Sigmoid colon (tissue), 7 donors: ENCODE measurements around the gene TMSB10. TPM values are rescaled to one million over a fixed set of nuclear protein-coding genes. Genes with fewer than 3 reads are reported as not detected.
"Not testable (repeated sequence)": the region's sequence is repeated elsewhere in the genome, so short reads cannot be mapped to it uniquely, and the experiment has no call there.

Source experiments
- DNase-seq: peaks from one replicate; pipeline ENCODE4 v3.0.0-alpha.2; 2019
- H3K27ac ChIP-seq, 4 donors: fragments of 200-600 bp; sonication (generic); one replicate each; pipeline ENCODE4 v1.5.1; 2016 to 2019; ENCODE audit warnings: mild to moderate bottlenecking in 1 of 4
- H3K27me3 ChIP-seq, 3 donors: fragments of 200-600 bp; sonication (generic); one replicate each; pipeline ENCODE4 v1.5.1; 2019; ENCODE audit warnings: mild to moderate bottlenecking in 1 of 3
- H3K36me3 ChIP-seq, 4 donors: fragments of 200-600 bp; sonication (generic); one replicate each; pipeline ENCODE4 v1.5.1; 2016 to 2019
- H3K4me1 ChIP-seq, 4 donors: fragments of 200-600 bp; sonication (generic); one replicate each; pipeline ENCODE4 v1.5.1; 2017 to 2019
- H3K4me3 ChIP-seq, 4 donors: fragments of 200-600 bp; sonication (generic); one replicate each; pipeline ENCODE4 v1.5.1; 2017 to 2019; ENCODE audit warnings: mild to moderate bottlenecking in 2 of 4, moderate library complexity in 1 of 4
- H3K9me3 ChIP-seq, 4 donors: fragments of 200-600 bp in 3 of 4; sonication (generic) in 3 of 4; one replicate each; pipeline versions ENCODE4 v1.5.1 to v1.6.1; 2013 to 2019
- CTCF ChIP-seq, 4 experiments: fragments of 450-650 bp in 3 of 4; fragments of 200-600 bp in 1 of 4; IDR thresholded peaks; one replicate each; pipeline ENCODE4 v1.5.1; 2016 to 2019; ENCODE audit warnings: antibody characterized with exemption in 4 of 4, mild to moderate bottlenecking in 3 of 4, moderate library complexity in 2 of 4
- EP300 ChIP-seq, 4 donors: sonication (generic); formaldehyde crosslinking; IDR thresholded peaks; one replicate each; pipeline ENCODE4 v1.6.1; 2017; ENCODE audit warnings: antibody characterized with exemption in 4 of 4
- POLR2A ChIP-seq, 2 donors: fragments of 450-650 bp; IDR thresholded peaks; one replicate each; pipeline ENCODE4 v1.6.1; 2016; ENCODE audit warnings: antibody characterized with exemption in 2 of 2, mild to moderate bottlenecking in 2 of 2, moderate library complexity in 2 of 2
- POLR2AphosphoS5 ChIP-seq, 4 donors: sonication (generic); formaldehyde crosslinking; IDR thresholded peaks; one replicate each; pipeline ENCODE4 v1.6.1; 2017; ENCODE audit warnings: antibody characterized with exemption in 4 of 4
- WGBS, 2 donors: extraction: QIAGEN DNeasy Blood & Tissue Kit; methylation state at CpG; one replicate each; pipeline ENCODE4 v1.1.7; 2013; 5-methylcytosine and 5-hydroxymethylcytosine counted together
- intact Hi-C: fragments of 100-400 bp; cut with DNase I; formaldehyde crosslinking; loops from one replicate; pipeline ENCODE4 v1.15.1; 2023
- polyA plus RNA-seq, 3 donors: library from polyadenylated mRNA; stranded (reverse); fragments of 200-250 nt; gene quantifications; one replicate each; pipeline ENCODE4 v1.2.3, GENCODE V29; 2013
- total RNA-seq, 4 donors: library from RNA; depleted of rRNA; stranded (reverse); fragments of >200 nt; gene quantifications; one replicate each; pipeline ENCODE4 v1.1.0, GENCODE V29; 2016
- donor health status: healthy with polysubstance abuse.
- donor health status: Bipolar disorder and iron deficiency.
- donor health status: healthy.

TMSB10 gene
- total and polyA plus RNA-seq, 7 donors = 1,887 to 4,314 (median 2,459) TPM

- no peaks in the 10 kb centered on the region for H3K9me3 ChIP-seq
- no peaks in the 10 kb centered on the region for H3K27me3 ChIP-seq
- TF ChIP-seq POLR2A (IDR thresholded peaks at IDR 0.05) (no peak), EP300 (IDR thresholded peaks at IDR 0.05) (no peak)
- intact Hi-C loops = no loop called here
- H3K4me3 ChIP-seq = no peak overlapping the region
- H3K27ac ChIP-seq = no peak overlapping the region
- no peaks in the 10 kb centered on the region for H3K36me3 ChIP-seq
- WGBS, 2 donors = 84 to 91% methylated on average over 3 of the region's 3 CpGs
- H3K4me1 ChIP-seq = no peaks in the 10 kb centered on the region
- DNase-seq = no peak
Measured at GRCh38 chr2:84858123-84858522, 47.3 kb upstream of the TMSB10 start.

GRCh38 chr2:84858937-84859336, 46.5 kb upstream of the TMSB10 start:
- no peaks in the 10 kb centered on the region for H3K36me3 ChIP-seq
- no peaks in the 10 kb centered on the region for H3K9me3 ChIP-seq
- H3K4me1 ChIP-seq = no peaks in the 10 kb centered on the region
- TF ChIP-seq POLR2A (IDR thresholded peaks at IDR 0.05) = no peak
- TF ChIP-seq POLR2AphosphoS5 (IDR thresholded peaks at IDR 0.05) = no peak
- no peak for TF ChIP-seq EP300 (IDR thresholded peaks at IDR 0.05)
- H3K4me3 ChIP-seq = no peak overlapping the region
- intact Hi-C loops = no loop called here
- no peaks in the 10 kb centered on the region for H3K27me3 ChIP-seq
- H3K27ac ChIP-seq = no peak overlapping the region
- no peak for DNase-seq
- WGBS, 2 donors = 25 to 50% methylated on average over 3 of the region's 3 CpGs

GRCh38 chr2:84861539-84861938, 43.9 kb upstream of the TMSB10 start:
- Histone ChIP-seq H3K4me3 (no peak overlapping the region), H3K9me3 (no peaks in the 10 kb centered on the region), H3K36me3 (no peaks in the 10 kb centered on the region), H3K4me1 (no peaks in the 10 kb centered on the region), H3K27me3 (no peaks in the 10 kb centered on the region), H3K27ac (no peak overlapping the region)
- no peak for DNase-seq
- no peak for TF ChIP-seq POLR2AphosphoS5 (IDR thresholded peaks at IDR 0.05)
- no peak for TF ChIP-seq POLR2A (IDR thresholded peaks at IDR 0.05)
- TF ChIP-seq EP300 (IDR thresholded peaks at IDR 0.05) = no peak
- TF ChIP-seq CTCF (IDR thresholded peaks at IDR 0.05) = no peak
- intact Hi-C loops = no loop called here
- 78 to 87% methylated on average over 6 of the region's 6 CpGs for WGBS, 2 donors

GRCh38 chr2:84862006-84862405, 43.5 kb upstream of the TMSB10 start:
- Histone ChIP-seq H3K36me3 (no peaks in the 10 kb centered on the region), H3K27me3 (no peaks in the 10 kb centered on the region), H3K4me1 (no peaks in the 10 kb centered on the region), H3K4me3 (no peak overlapping the region), H3K9me3 (no peaks in the 10 kb centered on the region), H3K27ac (no peak overlapping the region)
- WGBS, 2 donors = 87 to 88% methylated on average over 6 of the region's 6 CpGs
- no peak for TF ChIP-seq POLR2AphosphoS5 (IDR thresholded peaks at IDR 0.05)
- no peak for TF ChIP-seq POLR2A (IDR thresholded peaks at IDR 0.05)
- no peak for TF ChIP-seq EP300 (IDR thresholded peaks at IDR 0.05)
- TF ChIP-seq CTCF (IDR thresholded peaks at IDR 0.05) = no peak
- no peak for DNase-seq
- intact Hi-C loops = no loop called here

GRCh38 chr2:84865181-84865783, 40.2 kb upstream of the TMSB10 start:
- no peak for DNase-seq
- TF ChIP-seq POLR2A (IDR thresholded peaks at IDR 0.05) (no peak), POLR2AphosphoS5 (IDR thresholded peaks at IDR 0.05) (no peak), EP300 (IDR thresholded peaks at IDR 0.05) (no peak), CTCF (IDR thresholded peaks at IDR 0.05) (no peak)
- Histone ChIP-seq H3K9me3 (no peaks in the 10 kb centered on the region), H3K27me3 (no peaks in the 10 kb centered on the region), H3K27ac (no peak overlapping the region), H3K4me3 (no peak overlapping the region), H3K4me1 (no peaks in the 10 kb centered on the region), H3K36me3 (no peaks in the 10 kb centered on the region)
- intact Hi-C loops = no loop called here
- 31 to 66% methylated on average over 6 of the region's 6 CpGs for WGBS, 2 donors

- Histone ChIP-seq H3K4me3 (no peak overlapping the region), H3K9me3 (no peaks in the 10 kb centered on the region), H3K4me1 (no peaks in the 10 kb centered on the region), H3K27ac (no peak overlapping the region), H3K27me3 (no peaks in the 10 kb centered on the region), H3K36me3 (no peaks in the 10 kb centered on the region)
- intact Hi-C loops = no loop called here
- DNase-seq = peak; percentile 9
- 72 to 79% methylated on average over 3 of the region's 3 CpGs for WGBS, 2 donors
- TF ChIP-seq EP300 (IDR thresholded peaks at IDR 0.05) (no peak), POLR2AphosphoS5 (IDR thresholded peaks at IDR 0.05) (no peak), CTCF (IDR thresholded peaks at IDR 0.05) (no peak), POLR2A (IDR thresholded peaks at IDR 0.05) (no peak)
Measured at GRCh38 chr2:84866122-84866521, 39.3 kb upstream of the TMSB10 start.

- H3K4me3 ChIP-seq, H3K36me3 ChIP-seq, H3K27ac ChIP-seq, H3K4me1 ChIP-seq, H3K9me3 ChIP-seq, H3K27me3 ChIP-seq, DNase-seq, intact Hi-C loops: not testable (repeated sequence)
- 92 to 99% methylated on average over 3 of the region's 4 CpGs for WGBS, 2 donors
Measured at GRCh38 chr2:84868327-84868726, 37.1 kb upstream of the TMSB10 start.
